Esophagus mucosa (tissue), 1 donor: Measurements from ENCODE around the gene MAJIN. TPM values are rescaled to one million over a fixed set of nuclear protein-coding genes. Genes with fewer than 3 reads are reported as not detected.

Experiments
- ATAC-seq: fragments of 200-7000 bp; cut with Tn5 transposase; one replicate; pipeline ENCODE4 v1.9.1; 2020
- total RNA-seq: library from RNA; stranded (reverse); gene quantifications from one replicate; pipeline ENCODE4 v1.2.4, GENCODE V29; 2023
- donor health status: DM: yes; HTN: yes; CAD: no.

MAJIN gene
- total RNA-seq, 1 donor from 2014 or later: not detected

- ATAC-seq: no peak
Measured at GRCh38 chr11:64911142-64911541, 60.8 kb downstream of the MAJIN start.

DNA sequence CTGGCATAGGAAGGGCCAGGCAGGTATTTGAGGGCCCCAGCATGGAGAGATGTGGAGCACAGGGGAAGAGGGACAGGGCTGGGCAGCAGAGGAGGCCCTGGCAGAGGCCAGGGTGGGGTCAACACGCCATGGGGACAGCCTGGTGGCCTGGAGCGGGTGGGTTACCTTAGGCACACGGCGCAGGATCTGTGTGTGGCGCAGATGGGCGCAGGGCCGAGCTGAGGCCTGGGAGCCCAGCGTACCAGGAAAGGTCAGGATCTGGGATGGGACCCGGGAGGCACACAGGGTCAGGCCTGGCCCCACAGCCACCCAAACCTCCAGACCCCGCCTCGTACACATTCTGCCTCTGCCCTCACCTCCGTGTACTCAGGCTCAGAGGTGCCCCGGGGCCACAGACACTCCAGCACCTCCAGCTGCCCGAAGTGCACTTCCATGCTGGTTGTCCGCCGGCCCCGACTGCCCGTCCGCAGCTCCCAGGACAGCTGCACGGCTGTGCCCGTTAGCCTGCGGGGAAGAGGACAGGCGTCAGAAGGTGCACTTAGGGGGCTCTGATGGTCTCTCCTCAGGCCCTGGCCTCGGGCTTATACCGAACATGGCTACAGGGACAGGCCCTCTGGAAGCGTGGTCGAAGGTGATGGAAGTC, 61.3 kb downstream of the MAJIN start:
- ATAC-seq: no peak

- ATAC-seq: no peak
Measured at GRCh38 chr11:64909653-64910343, 62.1 kb downstream of the MAJIN start.

GRCh38 chr11:64908766-64909165, 63.1 kb downstream of the MAJIN start:
- no peak for ATAC-seq

DNA sequence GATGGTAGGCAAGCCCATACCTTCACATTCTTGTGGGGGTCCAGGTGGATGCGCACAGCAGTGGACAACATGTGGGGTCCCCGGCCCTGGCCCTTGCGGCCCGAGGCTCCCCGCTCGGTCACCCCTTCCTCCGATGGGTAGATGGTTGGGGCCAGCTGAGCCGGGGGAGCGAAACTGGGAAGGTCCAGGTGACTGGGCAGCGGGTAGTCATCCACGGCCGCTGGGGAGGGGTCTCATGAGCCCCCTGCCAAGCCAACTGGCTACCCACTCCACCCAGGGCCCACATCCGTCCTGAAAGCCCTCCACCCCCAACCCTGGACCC, 65.6 kb downstream of the MAJIN start:
- ATAC-seq: no peak

- ATAC-seq: no peak
Measured at GRCh38 chr11:64905516-64906313, 66.2 kb downstream of the MAJIN start.

DNA sequence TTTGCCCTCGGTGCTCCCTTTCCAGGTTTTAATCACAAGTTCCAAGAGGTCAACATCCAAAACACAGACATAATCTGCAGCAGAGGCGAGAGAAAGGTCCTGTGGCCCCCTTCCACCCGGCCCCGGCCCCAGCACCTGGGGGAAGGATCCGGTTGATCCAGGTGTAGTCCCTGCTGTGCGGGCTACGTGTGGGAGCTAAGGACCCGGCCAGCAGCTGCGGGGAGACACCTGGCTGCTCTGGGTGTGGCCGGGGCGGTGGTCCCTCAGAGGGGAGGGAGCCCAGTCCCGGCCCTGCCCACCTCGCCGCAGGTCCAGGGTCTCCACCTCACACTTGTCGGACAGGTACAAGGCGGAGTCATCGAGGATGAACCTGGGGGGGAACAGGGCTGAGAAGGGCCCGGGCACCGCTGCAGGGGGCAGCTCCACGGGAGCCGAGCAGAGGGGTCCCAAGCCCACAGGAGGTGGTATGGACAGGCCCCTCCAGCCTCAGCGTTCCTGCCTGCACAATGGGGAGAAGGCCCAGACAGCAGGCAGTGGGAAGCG, 68.5 kb downstream of the MAJIN start:
- ATAC-seq: no peak

DNA sequence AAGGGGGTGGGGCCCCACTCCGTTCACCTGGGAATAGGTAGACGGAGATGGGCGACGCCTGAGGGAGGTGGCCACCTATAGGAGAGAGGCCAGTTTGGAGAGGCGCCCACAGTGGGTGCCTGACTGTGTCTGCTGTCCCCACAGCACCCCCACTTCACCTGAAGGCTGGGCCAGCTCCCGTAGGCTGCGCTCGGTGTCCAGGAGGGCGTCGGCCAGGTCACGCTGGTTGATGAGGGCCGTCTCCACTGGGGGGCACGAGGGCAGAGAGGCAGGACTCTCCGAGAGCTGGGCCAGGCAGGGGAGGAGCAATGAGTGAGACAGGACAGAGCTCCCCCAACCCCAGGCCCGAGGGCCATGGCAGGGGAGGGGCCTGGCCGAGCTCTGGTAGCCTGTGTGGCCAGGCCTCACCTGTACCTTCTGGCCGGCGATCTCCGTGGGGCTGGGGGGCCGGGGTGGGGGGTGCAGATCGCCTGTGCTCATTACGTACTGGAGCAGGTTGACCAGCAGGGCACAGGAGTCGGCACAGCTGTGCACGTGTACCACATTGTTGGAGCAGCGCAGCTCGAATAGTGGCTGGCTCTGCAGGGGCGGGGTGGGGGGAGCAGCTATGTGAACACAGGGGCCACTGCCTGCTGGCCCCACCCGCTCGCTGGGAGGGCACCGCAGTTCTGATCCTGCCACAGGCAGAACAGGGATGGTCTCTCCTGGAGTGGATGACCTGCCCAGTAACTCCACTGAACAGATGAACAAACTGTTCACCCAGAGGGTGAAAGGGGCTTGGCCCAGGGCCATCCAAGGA, 69.6 kb downstream of the MAJIN start:
- ATAC-seq: no peak

DNA sequence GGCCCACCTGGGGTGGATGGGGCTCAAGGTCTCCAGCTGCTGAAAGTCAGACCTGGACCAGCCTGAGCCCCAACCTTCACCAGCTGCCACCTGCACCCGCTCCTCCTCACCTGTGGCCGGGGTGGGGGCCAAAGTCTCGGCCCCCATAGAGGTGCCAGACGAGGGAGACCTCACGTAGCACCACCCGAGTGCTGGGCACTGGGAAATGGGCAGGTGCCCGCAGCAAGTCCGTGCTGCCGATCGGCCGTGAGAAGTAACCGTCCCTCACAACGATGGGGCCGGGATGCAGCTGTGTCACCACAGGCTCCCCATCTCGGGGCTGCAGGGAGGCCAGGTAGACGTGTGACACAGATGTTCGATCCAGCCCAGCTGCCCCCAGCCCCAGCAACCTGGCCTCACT, 71.1 kb downstream of the MAJIN start:
- ATAC-seq: no peak

GRCh38 chr11:64900263-64900678, 71.6 kb downstream of the MAJIN start:
- ATAC-seq: peak; percentile 80

DNA sequence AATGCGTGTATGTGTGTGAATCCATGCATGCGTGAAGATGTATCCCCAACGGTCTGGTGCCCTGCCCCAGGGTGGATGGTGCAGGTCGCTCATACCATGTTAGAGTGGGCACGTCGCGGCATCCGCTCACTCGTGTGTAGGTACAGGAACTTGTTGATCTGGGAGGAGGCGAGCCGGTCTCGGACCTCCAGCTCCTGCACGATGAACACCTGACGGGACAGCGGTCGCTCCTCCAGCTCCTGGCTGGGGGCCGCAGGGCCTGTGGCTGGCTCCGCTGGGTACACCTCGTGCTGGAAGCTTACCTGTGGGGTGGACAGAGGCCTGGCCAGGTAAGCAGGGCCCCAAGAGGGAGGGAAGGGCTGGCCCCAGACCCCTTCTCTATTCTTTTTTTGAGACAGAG, 73.4 kb downstream of the MAJIN start:
- ATAC-seq: no peak

DNA sequence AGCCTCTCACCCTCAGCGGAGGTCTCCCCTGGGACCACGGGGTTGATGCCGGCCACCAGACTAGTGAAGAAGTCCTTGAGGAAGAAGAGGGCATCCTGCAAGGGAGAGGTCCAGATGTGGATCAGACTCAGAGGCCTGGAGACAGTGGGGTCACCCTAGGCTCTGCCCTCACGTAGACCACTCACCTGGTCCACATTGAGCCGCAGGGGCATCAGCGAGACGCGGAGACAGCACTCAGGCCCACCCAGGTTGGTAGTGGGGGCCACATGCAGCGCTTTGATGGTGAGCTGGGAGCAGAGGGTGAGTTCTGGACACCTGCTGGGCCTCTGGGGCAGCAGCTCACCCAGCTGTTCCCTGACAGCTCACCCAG, 73.8 kb downstream of the MAJIN start:
- no peak for ATAC-seq

DNA sequence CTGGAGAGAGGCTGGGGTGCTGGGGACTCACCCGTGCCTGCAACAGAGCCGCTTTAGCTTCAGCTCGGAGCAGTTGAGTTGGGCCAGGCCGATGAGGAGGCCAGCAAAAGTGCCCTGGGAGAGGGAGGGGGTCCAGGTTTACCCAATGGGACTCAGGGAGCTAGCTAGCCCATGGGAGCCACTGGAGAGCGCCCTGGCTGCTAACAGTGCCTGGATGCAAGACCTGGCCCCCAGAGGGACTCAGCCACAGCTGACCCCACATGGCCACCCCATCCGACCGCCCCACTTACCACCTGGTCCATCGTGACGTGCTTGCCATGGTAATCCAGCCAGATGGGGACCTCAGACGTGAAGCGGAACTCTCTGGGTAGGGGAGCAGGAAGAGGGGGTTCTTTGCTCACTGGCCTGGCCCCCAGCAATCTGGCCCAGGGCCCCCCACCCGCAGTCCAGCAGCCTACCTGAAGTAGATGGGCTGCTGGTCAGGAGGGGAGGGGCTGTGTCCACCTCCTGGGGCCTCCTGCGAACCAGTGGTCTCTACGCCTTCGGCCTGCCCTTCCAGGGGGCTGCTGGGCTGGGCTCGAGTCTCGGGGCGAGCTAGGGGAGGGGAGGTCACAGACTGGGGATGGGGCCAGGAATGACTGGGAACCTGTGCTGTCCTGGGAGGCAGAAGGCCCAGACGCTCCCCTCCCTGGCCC, 74.4 kb downstream of the MAJIN start:
- ATAC-seq: no peak

GRCh38 chr11:64896448-64897022, 75.4 kb downstream of the MAJIN start:
- no peak for ATAC-seq

DNA sequence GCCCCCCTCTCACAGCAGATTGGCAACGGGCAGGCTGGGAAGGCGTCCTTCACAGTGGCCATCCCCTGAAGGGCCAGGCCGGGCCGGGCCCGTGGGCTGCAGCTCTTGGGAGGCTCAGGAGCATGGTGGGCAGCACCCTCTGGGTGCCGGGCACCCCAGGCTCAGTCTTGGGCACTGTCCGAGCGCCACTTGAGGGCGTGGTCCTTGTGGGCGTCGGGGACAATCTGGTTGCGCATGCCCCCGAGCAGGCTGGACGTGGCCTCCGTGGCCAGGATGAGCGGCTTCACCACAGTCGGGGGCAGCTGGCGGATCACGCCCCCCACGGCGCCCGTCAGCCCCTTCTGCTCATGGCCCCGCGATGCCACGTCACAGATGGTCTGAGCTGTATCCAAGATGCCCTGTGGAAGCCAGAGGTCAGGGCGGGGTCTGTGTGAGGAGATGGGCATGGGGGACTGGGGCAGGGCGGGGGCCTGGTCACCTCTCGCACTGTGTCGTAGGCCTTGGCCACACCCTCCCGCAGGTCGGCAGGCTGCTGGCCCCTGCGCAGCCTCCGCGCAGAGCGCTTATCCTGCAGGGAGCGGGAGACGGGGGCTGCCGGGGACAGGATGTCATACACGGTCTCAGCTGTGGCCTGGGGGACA, 77.0 kb downstream of the MAJIN start:
- ATAC-seq: no peak

GRCh38 chr11:64894070-64894811, 77.7 kb downstream of the MAJIN start:
- ATAC-seq: peak; percentile 62

GRCh38 chr11:64893194-64894069, 78.5 kb downstream of the MAJIN start:
- no peak for ATAC-seq

- ATAC-seq: no peak
Measured at GRCh38 chr11:64892838-64893193, 79.1 kb downstream of the MAJIN start.

GRCh38 chr11:64892411-64892831, 79.5 kb downstream of the MAJIN start:
- ATAC-seq: no peak
